NCI-H69 (cell line): ENCODE results near the gene PHACTR4.
"Not testable (repeated sequence)": the region's sequence is repeated elsewhere in the genome, so short reads cannot be mapped to it uniquely, and the experiment has no call there.

Experiments used
- DNase-seq: peaks from one replicate; lab custom pipeline; 2025; lab: John Stamatoyannopoulos, UW

PHACTR4 gene

GRCh38 chr1:28369371-28370238 is at the start of gene PHACTR4:
Gene PHACTR4 (plus strand): TSS chr1:28369740. CDS start chr1:28407448, 37,708 bp downstream.
- DNase-seq = peak; percentile 97

- DNase-seq = peak; percentile 84
Observed at GRCh38 chr1:28322194-28322593, 47.3 kb upstream of the PHACTR4 start.

- no peak for DNase-seq
Observed at GRCh38 chr1:28323720-28324119, 45.8 kb upstream of the PHACTR4 start.

GRCh38 chr1:28326515-28326914 is 43.0 kb upstream of the PHACTR4 start:
- DNase-seq = no peak

- DNase-seq = no peak
Observed at GRCh38 chr1:28326984-28327383, 42.6 kb upstream of the PHACTR4 start.

GRCh38 chr1:28327431-28327830 is 42.1 kb upstream of the PHACTR4 start:
- not testable (repeated sequence) for DNase-seq

- DNase-seq = peak; percentile 28
Observed at GRCh38 chr1:28328228-28328648, 41.3 kb upstream of the PHACTR4 start.

GRCh38 chr1:28329395-28330153 is 40.0 kb upstream of the PHACTR4 start:
- peak; percentile 35 for DNase-seq

GRCh38 chr1:28338897-28339296 is 30.6 kb upstream of the PHACTR4 start:
- no peak for DNase-seq

- no peak for DNase-seq
Observed at GRCh38 chr1:28339551-28339950, 30.0 kb upstream of the PHACTR4 start.

GRCh38 chr1:28340221-28340974 is 29.1 kb upstream of the PHACTR4 start:
- DNase-seq = no peak

- no peak for DNase-seq
Observed at GRCh38 chr1:28341591-28341990, 27.9 kb upstream of the PHACTR4 start.

- DNase-seq = no peak
Observed at GRCh38 chr1:28343405-28343804, 26.1 kb upstream of the PHACTR4 start.

GRCh38 chr1:28353248-28353810 is 16.2 kb upstream of the PHACTR4 start:
- DNase-seq = not testable (repeated sequence)

GRCh38 chr1:28354121-28354520 is 15.4 kb upstream of the PHACTR4 start:
- DNase-seq = no peak

- DNase-seq = no peak
Observed at GRCh38 chr1:28358716-28359115, 10.8 kb upstream of the PHACTR4 start.

GRCh38 chr1:28359592-28360239 is 9.8 kb upstream of the PHACTR4 start:
- peak; percentile 63 for DNase-seq

- DNase-seq = no peak
Observed at GRCh38 chr1:28364888-28365287, 4.7 kb upstream of the PHACTR4 start.

GRCh38 chr1:28365864-28366263 is 3.7 kb upstream of the PHACTR4 start:
- DNase-seq = no peak

GRCh38 chr1:28368608-28369007 is 932 bp upstream of the PHACTR4 start:
- not testable (repeated sequence) for DNase-seq

GRCh38 chr1:28370239-28371009 is 884 bp downstream of the PHACTR4 start:
- DNase-seq = peak; percentile 58
